DMS 273 (cell line): ENCODE results near the gene SLC51B.
"Not testable (repeated sequence)": the region's sequence is repeated elsewhere in the genome, so short reads cannot be mapped to it uniquely, and the experiment has no call there.

ENCODE experiments used
- DNase-seq: peaks from one replicate; lab custom pipeline; 2025; ENCODE audit not compliant: unreplicated experiment; lab: John Stamatoyannopoulos, UW

SLC51B gene

DNA sequence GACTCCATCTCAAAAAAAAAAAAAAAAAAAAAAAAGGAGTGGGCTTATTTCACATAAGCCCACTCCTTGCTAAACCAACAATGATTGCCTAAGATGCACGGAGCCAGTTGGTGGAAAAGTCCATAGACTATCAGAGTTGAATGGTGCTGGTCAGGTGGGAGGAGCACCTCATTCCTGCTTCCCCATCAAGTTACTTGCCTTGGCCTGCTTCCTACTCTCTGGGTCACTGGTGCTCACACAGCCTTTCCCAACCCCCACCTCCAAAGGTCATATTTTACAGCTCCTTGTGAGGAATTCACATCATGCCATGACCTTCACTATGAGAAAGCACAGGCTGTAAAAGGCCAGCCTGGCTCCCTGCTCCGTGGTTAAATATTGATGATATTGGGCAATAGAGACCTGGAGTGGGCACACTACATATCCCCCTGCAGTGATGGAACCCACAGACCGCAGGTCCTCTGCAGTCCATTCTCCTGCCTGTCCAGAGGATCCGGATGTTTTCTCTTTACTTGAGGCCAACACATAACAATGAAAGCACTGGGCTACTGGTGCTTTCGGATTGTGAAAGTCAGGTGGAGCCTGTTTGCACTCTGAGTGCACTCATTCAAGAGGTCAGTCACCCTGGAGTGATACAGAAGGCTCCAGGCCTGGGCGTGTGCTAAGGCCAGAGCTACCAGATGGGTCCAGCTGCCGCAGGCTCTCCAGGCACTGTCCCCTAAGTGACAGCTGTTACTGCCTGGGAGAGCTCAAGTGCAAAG lies at the start of gene SLC51B:
Gene SLC51B (plus strand): TSS at position 664 of the 758 bp plus-strand sequence. CDS start 4,618 bp downstream, outside the sequence.
- DNase-seq, result peak; percentile 26

DNA sequence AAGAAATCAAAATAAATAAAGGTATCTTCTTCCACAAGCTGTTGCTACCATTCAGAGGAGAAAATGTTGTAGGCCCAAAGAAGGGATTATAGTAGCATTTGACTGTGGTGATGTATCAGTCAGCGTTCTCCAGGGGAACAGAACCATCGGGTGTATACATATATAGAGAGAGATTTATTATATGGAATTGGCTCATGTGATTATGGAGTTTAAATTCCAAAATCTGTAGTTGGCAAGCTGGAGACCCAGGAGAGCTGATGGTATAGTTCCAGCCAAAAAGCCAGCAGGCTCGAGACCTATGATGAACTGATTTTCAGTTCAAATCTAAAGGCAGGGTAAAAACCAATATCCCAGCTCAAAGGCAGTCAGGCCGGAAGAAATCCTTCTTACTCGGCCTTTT lies 48.1 kb upstream of the SLC51B start:
- DNase-seq, result no peak

DNA sequence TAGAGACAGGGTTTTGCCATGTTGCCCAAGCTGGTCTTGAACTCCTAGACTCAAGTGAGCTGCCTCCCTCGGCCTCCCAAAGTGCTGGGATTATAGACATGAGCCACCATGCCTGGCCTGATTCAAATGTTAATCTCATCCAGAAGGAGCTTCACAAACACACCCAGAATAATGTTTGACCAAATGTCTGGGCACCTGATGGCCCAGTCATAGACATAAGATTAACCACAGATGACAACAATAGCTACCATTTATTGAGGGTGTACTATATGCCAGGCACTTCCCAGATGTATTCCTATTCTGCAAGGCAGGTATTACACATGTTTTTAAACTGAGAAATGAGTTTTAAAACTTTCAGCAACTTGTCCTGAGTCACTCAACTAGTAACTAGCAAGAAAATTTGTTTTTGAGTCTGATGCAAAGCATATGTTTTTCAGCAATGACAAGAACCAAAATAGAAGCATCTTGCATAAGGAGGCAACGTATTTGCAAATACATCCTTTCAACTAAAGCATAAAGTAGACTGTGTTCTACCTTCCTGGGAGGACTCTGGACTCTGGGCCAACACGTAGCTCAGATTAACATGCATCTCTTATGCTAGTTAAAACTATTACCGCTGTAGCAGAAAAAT lies 47.3 kb upstream of the SLC51B start:
- no peak for DNase-seq

DNA sequence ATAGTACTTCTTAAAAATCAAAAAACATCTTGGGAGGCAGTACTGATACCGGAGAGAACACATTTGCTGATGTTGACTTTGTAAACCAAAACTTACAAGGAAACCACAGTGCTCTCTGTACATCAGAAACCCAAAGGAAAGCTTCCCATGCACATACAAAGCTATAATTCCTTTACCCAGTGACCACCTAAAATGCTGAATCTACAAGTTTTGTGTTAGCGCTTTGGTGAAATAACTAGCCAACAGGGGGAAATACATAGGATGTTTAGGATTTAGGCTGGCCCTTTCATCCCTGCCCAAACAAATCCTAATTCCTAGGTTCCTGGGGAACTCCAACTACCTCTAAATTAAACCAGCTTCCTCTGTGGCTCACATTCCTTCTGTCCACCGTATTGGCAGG lies 40.2 kb upstream of the SLC51B start:
- no peak for DNase-seq

DNA sequence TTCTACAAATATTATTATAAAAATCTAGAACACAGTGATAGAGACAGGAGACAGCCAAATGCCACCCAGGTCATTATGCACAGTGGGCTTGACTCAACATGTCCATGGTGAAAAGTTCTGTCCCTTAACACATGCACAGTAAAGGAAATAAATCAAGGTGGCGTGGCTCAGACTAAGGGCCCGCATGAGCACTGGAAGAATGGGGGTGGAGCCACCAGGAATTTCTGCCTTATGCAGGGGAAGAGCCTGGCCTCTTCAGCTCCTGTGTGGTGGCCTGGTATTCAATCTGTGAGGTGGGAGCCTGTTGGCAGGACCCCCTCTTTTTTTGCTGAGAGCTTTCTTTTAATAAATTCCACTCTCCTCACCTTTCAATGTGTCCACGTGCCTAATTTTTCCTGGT lies 38.3 kb upstream of the SLC51B start:
- DNase-seq, result no peak

DNA sequence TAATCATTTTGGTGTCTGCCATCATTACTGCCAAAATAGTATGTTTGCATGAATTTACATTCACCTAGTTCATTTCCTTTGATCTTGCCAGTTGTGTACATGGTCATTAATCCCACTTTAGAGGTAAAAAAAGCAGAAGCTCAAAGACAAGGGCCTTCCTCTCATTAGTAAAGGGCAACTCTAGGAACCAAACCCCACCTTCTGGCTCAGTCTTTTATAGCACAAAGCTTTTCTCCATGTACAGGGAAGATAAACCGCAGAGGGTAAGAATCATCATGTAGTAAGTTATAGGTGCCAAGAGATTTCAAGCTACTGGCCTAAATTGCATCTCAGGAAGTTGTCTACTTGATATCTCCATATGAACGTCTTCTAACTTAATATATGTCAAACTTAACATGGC lies 36.2 kb upstream of the SLC51B start:
- DNase-seq, result peak; percentile 6

DNA sequence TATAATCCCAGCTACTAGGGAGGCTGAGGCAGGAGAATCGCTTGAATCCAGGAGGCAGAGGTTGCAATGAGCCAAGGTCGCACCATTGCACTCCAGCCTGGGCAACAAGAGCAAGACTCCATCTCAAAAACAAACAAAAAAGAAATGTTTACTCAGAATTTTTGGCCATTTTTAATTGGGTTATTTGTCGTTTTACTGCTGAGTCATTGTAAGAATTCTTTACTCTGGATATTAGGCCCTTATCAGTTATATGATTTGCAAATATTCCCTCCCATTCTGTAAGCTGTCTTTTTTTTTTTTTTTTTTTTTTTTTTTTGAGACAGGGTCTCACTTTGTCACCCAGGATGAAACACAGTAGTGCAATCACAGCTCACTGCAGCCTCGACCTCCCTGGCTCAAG lies 34.0 kb upstream of the SLC51B start:
- not testable (repeated sequence) for DNase-seq

DNA sequence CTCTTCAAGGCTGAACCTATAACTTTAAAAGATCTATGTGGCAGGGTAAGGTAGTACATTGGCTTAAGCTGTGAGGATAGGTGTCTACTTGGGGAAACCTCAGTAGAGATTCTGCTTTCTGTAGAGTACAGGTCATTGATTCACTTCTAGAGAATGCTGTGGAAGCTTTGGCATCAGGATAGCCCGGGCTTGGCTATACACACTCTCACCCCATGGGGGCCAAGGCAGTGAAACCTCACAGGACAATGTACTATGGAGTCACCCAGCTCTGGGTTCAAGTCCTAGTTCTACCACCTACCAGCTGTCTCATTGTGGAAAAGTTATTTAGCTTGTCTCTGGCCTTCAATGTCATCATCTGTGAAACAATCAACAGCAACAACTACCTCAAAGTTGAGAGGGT lies 24.8 kb upstream of the SLC51B start:
- no peak for DNase-seq

DNA sequence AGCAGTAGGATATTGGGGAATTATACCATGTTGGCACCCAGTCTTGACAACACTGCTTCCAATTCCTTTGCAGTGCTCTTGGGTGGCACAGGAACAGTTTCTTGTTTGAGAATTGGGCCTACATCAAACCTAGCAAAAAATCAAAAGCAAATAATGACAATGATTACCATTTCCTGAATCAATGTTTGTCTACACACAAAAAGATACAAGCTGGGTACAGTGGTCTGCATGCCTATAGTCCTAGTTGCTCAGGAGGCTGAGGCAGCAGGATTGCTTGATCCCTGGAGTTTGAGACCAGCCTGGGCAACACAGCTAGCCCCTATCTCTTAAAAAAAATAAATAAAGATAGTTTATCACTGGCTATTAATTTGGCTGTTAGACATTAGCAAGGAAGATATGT lies 23.7 kb upstream of the SLC51B start:
- no peak for DNase-seq

DNA sequence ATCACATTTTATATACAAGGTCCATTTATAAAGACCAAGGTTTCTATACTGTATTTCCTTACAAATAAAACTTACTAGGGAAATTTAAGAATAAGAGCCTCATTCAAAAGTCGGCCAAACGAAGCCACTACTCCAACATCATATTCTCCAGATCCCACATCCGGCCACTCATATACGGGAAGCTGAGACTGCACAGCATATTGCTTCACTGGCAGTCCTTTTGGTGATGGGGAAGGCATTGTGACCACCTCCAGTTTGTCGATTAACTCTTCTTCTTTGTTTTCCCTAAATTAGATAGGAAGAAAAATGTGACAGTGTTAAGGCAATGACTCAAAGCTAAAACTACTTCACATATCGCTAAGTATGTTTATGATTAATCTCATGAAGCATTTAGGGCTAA lies 18.4 kb upstream of the SLC51B start:
- DNase-seq, result no peak

DNA sequence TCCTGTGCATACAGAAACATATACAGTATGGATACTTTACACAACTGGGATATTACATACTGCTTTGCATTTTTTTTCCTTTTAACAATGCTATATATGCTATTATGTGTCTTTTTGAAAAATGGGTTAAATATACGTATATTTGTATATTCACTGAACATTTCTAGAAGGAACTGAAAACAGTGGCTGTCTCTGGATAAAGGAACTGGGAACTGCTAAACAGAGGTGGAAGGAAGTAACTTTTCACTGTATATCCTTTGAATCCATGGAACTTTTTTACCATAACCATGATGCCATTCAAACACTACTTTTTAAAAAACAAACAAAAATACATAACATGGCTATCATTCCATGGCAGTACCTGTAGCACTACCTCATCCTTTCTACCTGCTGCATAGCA lies 17.6 kb upstream of the SLC51B start:
- no peak for DNase-seq

DNA sequence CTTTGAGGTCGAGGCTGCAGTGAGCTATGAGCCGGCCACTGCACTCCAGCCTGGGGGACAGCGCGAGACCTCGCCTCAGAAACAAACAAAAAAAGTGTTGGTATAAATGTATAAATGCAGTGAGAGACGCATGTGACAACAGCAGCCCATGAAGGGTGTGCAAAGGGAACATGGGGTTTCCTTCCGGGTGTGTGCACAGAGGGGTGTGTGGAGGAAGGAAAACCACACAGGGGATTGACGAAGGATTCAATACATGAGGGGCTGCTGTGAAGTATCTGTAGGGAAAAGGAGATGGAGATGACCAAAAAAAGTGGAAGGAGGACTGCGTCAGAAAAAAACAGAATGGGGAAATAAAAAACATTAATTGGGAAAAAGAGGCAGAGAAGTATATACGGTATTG lies 16.8 kb upstream of the SLC51B start:
- no peak for DNase-seq

DNA sequence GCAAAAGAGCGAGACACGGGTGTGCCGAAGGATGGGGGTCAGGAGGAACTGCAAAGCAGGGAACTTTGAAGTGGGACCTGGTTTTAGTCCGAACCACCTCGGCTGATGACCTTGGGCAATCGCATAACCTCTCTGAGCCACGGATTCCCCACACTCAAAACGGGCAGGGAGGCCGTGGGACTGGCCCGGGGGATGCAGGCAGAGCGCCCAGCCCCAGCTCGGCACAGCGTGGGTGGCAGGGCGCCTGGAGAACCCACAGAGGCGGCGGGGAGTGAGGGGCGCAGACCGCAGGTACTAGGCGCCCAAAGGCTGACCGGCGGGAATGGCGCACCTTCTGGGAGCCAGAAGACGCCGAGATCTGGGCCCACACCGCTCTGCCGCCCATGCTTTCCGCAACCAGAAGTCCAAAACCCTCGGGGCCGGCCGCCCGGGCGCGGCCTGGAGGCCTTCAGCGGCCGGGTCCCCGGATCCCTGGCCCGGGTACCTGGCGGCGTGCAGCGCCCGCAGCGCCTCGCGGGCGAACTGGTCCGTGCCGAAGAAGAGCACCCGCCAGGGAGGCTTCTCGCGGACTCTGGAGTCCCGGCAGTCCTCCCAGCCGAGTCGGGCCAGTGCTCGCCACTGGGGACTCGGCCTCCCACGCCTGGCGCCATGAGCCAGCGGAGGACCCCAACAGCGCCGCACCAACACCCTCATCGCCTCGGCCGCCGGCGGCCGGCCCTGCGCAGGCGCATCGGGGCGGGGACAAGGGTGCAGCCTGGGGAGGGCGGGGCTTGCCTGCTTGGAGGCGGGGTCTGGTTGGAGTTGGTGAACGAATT lies 16.1 kb upstream of the SLC51B start, which contains the start of gene MTFMT:
Gene MTFMT (minus strand): TSS at position 719 of the 815 bp plus-strand sequence. CDS start 26 bp downstream, at position 693.
- peak; percentile 91 for DNase-seq

DNA sequence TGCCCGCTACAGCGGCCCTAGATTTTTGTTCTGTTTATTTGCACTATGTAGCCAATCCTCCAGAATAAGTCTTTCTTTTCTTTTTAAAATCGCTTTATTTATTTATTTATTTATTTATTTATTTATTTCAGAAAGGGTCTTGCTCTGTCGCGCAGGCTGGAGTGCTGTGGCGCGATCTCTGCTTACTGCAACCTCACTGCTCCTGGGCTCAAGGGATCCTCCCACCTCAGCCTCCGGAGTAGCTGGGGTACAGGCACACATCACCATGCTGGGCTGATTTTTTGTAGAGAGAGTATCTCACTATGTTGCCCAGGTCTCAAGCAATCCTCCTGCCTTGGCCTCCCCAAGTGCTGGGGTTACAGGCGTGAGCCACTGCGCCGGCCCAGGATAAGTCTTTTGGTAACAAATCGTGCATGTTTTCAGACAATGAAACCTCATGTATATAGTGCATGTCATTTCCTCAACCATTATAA lies 15.4 kb upstream of the SLC51B start:
- no peak for DNase-seq

DNA sequence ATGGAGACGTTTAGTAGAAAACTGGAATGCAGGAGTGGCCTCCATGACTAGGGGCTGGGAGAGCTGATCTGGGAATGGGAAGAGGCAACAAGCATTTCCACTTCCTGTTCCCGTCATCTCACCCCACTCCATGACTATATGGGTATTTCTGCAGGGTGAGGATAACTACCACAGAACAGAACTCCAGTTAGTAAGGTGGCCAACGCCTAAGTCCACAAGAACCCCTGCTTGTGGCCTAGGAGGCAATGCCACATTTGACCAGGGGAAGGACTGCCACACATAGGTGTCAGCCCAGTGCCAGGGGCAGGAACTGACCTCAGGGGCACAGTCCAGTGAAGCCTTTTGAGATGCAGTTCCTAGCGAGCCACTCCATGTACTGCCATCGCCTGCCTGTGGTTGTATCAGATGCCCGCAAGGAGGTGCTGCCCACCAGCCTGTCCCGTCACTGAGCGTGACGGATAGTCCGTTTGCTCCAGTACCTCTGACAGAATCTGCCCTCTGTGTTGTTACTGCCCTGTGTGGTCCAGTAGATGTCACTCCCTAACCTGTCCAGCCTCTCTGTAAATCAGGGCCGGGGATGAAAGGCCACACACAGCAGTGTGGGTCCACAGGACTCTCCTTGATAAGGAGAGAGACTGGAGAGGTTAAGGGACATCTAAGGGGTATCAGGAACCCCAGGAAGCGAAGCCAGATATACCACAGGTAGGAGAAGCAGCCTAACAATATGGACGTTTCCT lies 12.2 kb upstream of the SLC51B start:
- DNase-seq, result peak; percentile 69

DNA sequence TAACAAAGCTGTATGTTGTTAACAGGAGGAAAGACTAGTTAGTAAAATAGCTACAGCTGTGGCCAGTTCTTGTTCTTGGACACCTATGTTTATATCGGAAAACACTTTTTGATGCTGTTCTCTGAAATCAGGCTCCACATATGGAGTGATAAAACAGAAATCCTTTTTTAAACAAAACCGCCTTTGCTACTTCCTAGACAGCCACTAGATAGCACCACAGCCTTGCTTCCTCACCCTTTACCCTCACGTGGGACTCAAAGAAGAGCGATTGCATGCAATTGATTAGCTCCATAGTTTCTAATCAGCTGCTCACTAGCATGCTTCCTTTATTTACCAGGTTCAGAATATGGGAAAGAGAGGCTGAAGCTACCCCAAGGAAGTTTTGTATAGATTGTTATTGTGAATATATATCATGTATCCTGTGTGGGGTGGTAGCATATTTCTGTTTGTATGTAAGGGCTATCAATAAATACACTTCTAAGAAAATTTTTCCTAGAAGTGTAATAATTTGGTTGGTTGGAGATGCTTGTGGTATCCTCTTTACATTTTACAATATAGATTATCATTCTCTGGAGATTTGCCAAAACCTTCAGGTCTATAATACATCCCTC lies 11.4 kb upstream of the SLC51B start:
- peak; percentile 53 for DNase-seq

DNA sequence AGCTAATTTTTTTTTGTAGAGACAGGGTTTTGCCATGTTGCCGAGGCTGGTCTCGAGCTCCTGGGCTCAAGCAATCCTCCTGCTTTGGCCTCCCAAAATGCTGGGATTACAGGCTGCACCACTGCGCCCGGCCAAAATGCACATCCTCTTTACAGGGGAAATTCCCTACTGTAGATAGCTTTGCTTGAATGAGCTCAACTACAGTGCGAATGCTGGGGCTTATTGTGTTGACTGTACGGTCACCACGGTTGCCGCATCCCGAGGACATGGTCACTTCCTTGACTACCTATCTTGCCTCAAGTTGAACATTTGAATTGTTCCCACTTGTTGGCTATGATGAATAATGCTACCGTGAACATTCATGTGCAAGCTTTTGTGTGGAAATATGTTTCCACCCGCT lies 10.5 kb upstream of the SLC51B start:
- no peak for DNase-seq

DNA sequence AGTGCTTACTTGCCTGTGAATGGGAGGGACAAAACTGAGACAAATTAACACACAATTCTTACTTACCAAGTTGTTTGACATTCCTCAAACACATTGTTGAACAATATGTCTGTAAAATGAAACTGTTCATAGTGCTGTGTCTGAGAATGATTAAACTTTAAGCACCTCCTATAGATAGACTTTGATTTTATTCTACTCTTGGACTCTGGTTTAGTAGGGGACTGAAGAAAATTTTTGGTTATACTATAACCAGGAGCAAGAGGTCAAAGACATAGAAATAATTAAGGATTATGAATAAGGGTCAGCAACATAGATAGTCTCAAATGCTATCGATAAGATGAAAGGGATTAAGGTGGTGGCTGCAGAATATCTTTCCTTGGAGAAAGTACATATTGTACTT lies 7.9 kb upstream of the SLC51B start:
- DNase-seq, result no peak

DNA sequence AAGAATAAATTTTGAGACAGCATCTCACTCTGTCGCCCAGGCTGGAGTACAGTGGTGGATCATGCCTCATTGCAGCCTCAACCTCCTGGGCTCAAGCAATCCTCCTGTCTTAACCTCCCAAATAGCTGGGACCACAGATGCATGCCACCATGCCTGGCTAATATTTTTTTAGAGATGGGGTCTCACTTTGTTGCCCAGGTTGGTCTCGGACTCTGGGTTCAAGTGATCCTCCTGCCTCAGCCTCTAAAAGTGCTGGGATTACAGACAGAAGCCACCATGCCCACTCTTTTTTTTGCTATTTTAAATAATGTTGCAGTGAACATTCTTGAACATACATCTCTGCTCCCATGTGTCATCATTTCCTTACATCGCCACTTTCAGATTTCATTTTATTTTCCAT lies 6.8 kb upstream of the SLC51B start:
- no peak for DNase-seq

DNA sequence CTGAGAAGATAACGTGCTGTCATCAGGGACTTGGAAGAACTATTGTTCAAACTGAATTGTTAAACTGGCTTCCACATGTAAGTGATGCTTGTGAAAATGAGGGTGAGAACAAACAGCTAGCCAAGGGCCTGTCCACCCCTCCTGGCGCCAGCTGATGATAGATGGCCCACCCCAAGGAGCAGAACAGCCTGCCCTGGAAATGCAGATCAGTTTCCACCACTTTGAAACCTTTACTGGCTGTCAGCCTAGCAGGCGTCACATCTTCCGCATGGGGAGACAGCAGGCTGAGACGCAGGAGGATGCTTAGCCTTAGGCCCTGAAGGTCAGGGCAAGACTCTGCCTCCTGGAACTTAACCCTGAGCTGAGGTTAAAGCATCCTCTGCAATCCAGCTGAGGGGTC lies 6.4 kb upstream of the SLC51B start:
- no peak for DNase-seq

DNA sequence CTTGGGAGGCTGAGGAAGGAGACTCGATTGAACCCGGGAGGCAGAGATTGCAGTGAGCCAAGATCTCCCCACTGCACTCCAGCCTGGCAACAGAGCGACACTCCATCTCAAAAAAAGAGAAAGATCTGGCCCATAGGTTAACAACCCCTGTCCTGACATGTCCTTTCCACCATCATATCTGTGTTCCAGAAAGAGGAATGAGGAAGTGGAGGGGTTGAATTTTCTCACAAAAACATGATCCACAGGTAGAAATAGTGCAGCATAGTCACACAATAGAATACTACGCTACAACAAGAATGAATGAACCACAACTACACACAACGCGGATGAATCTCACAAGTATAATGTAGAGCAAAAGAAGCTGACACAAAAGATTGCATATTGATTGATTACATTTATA lies 4.7 kb upstream of the SLC51B start:
- no peak for DNase-seq
